CD4-positive, alpha-beta T cell treated with Interleukin-15 for 1 hour (primary cell): Measurements from ENCODE around the gene PAM16.
"Not testable (repeated sequence)": the region's sequence is repeated elsewhere in the genome, so short reads cannot be mapped to it uniquely, and the experiment has no call there.

ENCODE experiments used
- DNase-seq: peaks from one replicate; pipeline ENCODE4 v3.0.0-alpha.2; 2020

The PAM16 gene

GRCh38 chr16:4350365-4350786 is 745 bp downstream of the PAM16 start:
- DNase-seq, result no peak

- no peak for DNase-seq
Measured at GRCh38 chr16:4349332-4349731, 1.8 kb downstream of the PAM16 start.

GRCh38 chr16:4347765-4348509 is 3.2 kb downstream of the PAM16 start:
- no peak for DNase-seq

- DNase-seq, result no peak
Measured at GRCh38 chr16:4347010-4347409, 4.1 kb downstream of the PAM16 start.

GRCh38 chr16:4345836-4346781 is 5.0 kb downstream of the PAM16 start:
- no peak for DNase-seq

GRCh38 chr16:4344983-4345835 is 5.9 kb downstream of the PAM16 start:
- DNase-seq, result no peak

GRCh38 chr16:4344300-4344982 is 6.7 kb downstream of the PAM16 start:
- DNase-seq, result not testable (repeated sequence)

GRCh38 chr16:4342866-4343744 is 8.0 kb downstream of the PAM16 start:
- no peak for DNase-seq

GRCh38 chr16:4341250-4341649 is 9.9 kb downstream of the PAM16 start:
- DNase-seq, result no peak

- no peak for DNase-seq
Measured at GRCh38 chr16:4340443-4340842, 10.7 kb downstream of the PAM16 start.

- DNase-seq, result no peak
Measured at GRCh38 chr16:4339909-4340308, 11.2 kb downstream of the PAM16 start.

GRCh38 chr16:4339455-4339854 is 11.7 kb downstream of the PAM16 start:
- DNase-seq, result no peak

- no peak for DNase-seq
Measured at GRCh38 chr16:4338712-4339299, 12.3 kb downstream of the PAM16 start.

GRCh38 chr16:4338125-4338582 is 13.0 kb downstream of the PAM16 start:
- no peak for DNase-seq

GRCh38 chr16:4337540-4338088 is 13.5 kb downstream of the PAM16 start:
- no peak for DNase-seq

- DNase-seq, result no peak
Measured at GRCh38 chr16:4336701-4337539, 14.2 kb downstream of the PAM16 start.

GRCh38 chr16:4334724-4335495 is 16.2 kb downstream of the PAM16 start:
- DNase-seq, result no peak

- not testable (repeated sequence) for DNase-seq
Measured at GRCh38 chr16:4333714-4334113, 17.4 kb downstream of the PAM16 start.

GRCh38 chr16:4333308-4333638 is 17.8 kb downstream of the PAM16 start:
- DNase-seq, result no peak
